GM12892 (cell line): ENCODE measurements around the gene LRPAP1.

Source experiments
- POLR2A ChIP-seq: IDR thresholded peaks from 2 replicates; pipeline ENCODE4 v1.6.1; 2011; ENCODE audit warnings: low read depth, low read length, control low read depth
- TAF1 ChIP-seq: IDR thresholded peaks from 2 replicates; pipeline ENCODE4 v1.6.1; 2011; ENCODE audit warnings: low read depth, mild to moderate bottlenecking, control low read depth, low read length, borderline replicate concordance

DNA sequence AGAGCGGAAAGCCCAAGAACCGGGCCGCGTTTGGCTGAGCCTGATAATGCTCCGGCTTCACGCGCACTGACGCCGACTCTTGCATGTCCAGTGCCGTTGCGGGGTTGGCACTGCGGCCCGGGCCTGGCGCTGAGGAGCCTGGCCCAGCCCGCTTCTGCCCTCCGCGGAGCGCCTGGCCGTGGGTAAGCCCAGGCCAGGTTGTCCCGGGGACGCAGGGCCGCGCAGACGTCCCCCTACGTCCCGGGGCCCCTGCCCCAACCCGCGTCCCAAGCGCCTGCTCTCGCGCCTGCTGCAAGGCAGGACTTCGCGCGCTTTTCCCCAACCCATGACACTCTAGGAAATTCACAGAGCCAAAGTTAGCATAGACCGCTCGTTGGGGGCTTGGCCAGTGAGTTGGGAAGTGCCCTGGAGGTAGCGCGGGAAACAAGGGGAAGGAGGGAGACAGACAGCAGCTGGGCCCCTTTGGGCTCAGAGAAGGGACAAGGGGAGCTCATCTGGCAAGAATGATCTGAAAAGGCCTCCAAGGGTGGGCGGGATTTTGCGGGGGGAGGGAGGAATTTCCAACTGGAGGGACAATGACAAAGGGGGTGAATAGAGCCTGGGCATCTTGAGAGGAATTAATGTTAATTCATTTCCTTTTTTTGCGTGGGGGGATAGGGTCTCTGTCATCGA lies 665 bp upstream of the LRPAP1 start:
- no peak for TF ChIP-seq TAF1
- TF ChIP-seq POLR2A = no peak
